GM19025 (cell line): ENCODE measurements around the gene ATXN2.
"Not testable (repeated sequence)": the region's sequence is repeated elsewhere in the genome, so short reads cannot be mapped to it uniquely, and the experiment has no call there.

ENCODE experiments used
- ATAC-seq: cut with Tn5 transposase; IDR thresholded peaks from one replicate; pipeline ENCODE4 v1.9.1; 2021; ENCODE audit warnings: mild to moderate bottlenecking, low read depth, moderate library complexity; ENCODE audit not compliant: unreplicated experiment

The ATXN2 gene

DNA sequence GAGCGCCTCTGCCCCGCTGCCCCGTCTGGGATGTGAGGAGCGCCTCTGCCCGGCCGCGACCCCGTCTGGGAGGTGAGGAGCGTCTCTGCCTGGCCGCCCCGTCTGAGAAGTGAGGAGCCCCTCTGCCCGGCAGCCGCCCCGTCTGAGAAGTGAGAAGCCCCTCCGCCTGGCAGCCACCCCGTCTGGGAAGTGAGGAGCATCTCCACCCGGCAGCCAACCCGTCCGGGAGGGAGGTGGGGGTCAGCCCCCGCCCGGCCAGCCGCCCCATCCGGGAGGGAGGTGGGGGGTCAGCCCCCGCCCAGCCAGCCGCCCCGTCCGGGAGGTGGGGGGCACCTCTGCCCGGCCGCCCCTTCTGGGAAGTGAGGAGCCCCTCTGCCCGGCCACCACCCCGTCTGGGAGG is 91.9 kb downstream of the ATXN2 start:
- ATAC-seq, result not testable (repeated sequence)

DNA sequence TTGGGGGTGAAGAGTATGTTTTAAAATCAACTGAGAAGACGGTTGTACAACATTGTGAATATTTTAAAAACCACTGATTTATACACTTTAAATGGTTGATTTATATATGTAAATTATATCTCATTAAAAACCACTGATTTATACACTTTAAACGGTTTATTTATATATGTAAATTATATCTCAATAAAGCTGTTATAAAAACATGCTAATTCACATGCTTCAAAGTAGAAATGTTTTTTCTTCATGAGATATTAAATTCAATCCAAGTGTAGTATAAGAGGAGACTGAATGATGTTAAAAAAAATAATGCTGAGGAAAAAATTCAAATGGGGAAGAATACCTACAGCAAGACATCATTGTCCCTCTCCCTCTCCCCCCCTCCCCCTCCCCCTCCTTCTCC is 92.9 kb downstream of the ATXN2 start:
- no peak for ATAC-seq

DNA sequence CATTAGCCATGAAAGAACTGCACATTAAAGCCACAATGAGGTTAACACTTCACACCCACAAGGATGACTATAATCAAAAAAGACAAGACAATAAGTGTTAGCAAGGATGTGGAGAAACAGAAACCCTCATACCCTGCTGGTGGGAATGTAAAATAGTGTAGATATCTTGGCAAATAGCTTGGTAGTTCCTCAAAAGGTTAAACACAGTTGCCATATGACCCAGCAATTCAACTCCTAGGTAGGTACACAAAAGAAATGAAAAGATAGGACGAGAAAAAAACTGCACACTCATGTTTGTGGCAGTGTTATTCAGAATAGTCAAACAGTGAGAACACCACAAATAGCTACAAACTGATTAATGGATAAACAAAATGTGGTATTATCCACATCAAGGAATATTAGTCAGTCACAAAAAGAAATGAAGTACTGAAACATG is 93.5 kb downstream of the ATXN2 start:
- no peak for ATAC-seq

DNA sequence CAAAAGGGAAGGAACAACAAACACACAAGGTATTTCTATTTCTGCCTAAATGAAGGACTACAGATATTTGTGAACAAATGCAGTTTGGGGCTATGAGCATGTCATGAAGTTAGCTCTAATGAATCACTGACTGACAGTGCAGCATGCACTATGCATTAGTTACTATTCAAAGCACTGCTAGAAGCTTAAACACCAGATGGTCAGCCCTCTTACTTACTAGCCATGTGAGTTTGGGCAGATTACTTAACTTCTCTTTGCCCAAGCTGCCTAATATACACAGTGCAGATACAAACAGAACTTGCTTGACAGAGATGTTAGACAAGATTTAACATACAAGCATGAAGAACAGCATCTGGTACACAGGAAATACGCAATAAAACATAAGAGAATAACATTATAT is 96.0 kb downstream of the ATXN2 start:
- ATAC-seq, result no peak

DNA sequence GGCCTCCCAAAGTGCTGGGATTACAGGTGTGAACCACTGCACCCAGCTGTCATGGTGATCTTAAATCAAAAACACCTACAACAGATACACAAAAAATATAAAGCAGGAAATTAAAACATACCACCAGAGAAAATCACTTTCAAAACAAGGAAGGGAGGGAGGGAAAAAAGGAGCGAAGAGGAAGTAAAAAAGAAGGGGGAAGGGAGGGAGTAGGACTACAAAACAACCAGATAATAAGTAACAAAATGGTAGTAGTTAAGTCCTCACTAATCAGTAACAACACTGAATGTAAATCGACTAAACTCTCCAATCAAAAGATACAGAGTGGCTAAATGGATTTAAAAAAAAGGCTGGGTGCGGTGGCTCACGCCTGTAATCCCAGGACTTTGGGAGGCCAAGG is 104.4 kb downstream of the ATXN2 start:
- no peak for ATAC-seq

DNA sequence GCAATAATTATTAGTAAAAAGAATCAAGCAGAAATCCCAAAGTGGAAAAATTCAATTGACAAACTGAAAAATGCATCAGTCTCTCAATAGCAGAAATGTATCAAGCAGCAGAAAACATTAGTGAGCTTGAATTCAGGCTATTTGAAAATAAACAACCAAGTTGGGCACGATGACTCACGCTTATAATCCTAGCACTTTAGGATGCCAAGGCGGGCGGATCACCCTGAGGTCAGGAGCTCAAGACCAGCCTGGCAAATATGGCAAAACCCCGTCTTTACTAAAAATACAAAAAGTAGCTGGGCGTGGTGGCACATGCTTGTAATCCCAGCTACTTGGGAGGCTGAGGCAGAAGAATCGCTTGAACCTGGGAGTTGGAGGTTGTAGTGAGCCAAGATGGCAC is 106.1 kb downstream of the ATXN2 start:
- not testable (repeated sequence) for ATAC-seq

DNA sequence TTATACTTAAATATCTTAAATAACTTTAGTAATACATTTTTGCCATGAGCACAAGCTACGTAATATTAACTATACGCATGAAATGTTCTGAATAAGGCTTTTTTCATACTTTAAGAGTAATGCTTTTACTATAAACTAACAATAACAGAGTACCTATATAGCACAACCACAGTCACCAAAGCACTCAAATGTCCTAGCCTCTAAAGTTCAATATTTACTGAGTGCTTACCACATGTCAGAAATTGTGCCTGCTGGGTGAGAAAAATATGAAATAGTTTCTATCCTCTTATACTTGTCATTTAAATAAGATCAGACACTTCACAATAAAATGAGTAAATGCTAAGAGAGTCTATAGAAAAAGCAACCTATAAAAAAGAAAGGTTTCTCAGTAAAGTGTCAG is 110.3 kb downstream of the ATXN2 start:
- no peak for ATAC-seq

DNA sequence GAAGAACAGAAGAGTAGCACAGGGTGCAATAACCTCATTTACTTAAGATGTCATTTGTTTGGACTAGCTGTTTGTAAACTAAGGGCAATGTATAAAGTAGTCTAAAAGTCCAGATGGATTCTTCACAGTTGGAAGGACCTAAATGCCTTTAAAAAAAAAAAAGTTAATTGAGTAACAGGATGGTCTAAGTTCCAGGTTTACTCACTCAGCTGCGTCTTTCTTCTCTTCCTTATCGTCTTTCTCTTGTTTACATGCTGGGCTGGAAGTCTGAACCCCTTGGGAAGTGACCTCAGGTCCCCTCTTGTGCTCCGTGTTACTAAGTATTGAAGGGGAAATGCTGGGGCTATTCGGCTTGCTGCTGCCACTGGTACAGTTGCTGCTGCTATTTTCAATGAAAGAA is 110.8 kb downstream of the ATXN2 start:
- ATAC-seq, result no peak

DNA sequence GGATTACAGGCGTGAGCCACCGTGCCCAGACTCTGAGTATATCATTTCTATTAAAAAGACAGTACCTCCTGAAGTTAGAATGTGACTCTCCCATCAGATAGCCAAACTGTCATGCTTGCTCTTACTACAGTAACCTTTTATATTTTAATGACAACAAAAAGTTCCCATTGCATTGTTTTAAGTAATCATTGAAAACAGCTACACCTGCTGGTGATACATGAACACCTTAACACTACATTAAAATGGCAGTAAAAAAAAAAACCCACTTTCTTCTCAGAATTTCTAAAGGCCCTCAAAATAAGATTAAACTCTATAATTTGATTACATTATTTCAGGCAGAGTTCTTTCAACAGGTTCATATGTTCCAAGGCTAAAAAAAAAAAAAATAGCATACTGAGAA is 116.7 kb downstream of the ATXN2 start:
- ATAC-seq, result no peak

DNA sequence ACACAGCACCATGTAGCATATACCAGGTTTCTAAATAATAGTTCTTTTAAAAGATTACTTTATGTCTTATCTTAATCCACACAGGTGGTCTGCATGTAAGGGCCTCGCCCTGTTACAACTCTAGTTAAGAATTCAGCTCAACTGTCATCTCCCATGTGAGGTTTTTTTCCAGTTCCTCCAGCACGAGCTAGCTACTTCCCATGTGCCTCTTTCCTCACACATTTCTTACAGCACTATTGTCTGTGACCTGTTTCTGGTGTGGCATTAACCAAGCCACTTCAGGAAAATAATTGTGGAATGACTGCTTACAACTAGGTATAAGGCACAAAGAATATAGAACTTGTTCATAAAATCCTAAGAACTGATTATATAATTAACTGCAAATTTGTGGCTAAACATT is 127.9 kb downstream of the ATXN2 start:
- ATAC-seq, result no peak

DNA sequence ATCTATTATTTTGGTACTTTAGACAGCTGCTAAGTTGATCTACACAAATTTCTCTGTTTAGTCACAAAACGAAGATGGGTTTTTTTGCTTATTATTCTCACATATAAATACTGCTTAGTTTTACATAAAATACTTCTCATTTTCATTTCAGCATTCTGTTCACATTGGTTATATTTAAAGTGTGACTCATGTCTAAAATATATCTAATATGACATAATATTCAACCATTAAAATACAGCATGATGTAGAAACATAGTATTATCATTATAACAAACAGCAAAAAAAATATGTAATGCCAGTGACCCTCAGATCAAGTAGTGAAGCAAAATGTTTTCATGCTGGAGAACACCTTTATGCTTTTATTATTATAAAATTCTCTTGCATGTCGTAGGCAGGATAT is 129.7 kb downstream of the ATXN2 start:
- ATAC-seq, result no peak

DNA sequence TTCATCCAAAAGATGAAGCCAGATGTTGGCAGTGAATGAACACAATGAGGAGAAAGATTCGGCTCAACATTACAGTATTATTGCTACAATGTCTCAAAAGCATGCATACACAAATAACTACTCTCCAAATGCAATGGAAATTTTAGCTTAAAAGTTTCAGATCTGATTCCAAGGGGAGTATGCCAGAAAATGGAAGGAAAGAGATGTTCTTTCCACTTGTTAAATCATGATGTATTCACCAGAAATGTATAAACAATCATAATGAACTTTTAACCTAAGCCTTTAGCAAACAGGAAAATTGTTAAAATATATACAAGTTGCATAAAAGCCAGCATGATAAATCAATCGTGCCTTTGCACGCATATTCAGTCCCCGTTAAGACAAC is 131.3 kb downstream of the ATXN2 start:
- ATAC-seq, result no peak

DNA sequence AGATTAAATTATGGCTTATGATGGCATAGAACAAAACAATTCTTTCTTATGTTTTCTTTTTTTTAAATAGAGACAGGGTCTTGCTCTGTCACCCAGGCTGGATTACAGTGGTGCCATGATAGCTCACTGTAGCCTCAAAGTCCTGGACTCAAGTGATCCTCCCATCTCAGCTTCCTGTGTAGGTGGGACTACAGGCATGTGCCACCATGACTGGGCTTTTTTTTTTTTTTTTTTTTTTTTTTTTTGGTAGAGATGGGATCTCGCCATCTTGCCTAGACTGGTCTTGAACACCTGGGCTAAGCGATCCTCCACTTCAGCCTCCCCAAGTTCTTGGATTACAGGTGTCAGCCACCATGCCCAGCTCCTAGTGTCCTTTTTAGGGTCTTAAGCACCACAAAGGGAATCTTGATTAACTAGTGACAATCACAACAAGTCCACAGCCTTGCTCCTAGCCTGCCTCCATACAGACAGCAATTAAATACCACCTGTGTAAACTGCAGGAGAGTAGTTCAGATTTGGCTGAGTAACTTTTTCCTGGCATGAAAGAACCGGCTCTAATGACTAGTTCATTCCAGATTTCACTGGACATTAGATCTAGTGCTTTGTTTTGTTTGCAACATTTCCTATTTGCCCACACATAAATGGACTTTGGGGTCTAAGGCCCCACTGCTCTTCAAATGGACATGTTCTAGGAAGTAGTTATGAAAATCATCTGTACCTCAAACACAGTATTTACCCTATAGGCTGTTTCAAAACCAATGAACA is 131.8 kb downstream of the ATXN2 start:
- ATAC-seq, result no peak

DNA sequence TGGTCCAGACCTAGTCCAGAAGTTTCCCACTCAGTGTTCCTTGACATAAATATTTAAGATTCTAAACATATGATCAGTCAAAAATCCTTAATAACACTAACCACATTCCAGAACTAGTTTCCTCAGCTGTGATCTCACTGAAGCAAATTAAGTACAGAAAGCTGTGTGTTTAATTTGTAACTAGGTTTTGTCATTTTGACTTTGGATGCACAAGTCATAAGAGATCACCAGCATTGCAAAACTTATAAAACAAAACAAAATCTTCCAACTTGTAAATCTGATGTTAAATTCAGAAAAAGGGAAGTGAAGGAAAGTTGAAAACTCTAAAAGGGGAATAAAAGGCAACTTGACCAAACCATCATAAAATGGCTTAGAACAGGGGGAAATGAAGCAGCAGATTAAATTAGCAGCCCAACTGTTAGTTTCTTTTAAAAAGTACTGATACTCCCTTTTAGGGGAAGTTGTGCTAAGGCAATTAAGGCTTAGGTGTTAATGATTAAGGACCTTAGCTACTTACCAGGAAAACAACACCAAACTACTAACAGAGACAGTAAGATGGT is 136.8 kb downstream of the ATXN2 start:
- no peak for ATAC-seq

DNA sequence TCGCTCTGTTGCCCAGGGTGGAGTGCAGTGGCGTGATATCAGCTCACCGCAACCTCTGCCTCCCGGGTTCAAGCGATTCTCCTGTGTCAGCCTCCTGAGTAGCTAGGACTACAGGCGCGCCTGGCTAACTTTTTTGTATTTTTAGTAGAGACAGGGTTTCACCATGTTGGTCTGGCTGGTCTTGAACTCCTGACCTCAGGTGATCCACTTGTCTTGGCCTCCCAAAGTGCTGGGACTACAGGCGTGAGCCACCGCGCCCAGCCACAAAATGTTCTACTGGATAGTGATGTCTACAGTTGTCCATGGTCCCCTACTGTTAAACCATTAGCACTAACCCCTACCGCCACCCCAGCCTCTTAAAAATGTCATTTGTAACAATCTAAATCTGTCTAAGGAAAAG is 139.0 kb downstream of the ATXN2 start:
- not testable (repeated sequence) for ATAC-seq

DNA sequence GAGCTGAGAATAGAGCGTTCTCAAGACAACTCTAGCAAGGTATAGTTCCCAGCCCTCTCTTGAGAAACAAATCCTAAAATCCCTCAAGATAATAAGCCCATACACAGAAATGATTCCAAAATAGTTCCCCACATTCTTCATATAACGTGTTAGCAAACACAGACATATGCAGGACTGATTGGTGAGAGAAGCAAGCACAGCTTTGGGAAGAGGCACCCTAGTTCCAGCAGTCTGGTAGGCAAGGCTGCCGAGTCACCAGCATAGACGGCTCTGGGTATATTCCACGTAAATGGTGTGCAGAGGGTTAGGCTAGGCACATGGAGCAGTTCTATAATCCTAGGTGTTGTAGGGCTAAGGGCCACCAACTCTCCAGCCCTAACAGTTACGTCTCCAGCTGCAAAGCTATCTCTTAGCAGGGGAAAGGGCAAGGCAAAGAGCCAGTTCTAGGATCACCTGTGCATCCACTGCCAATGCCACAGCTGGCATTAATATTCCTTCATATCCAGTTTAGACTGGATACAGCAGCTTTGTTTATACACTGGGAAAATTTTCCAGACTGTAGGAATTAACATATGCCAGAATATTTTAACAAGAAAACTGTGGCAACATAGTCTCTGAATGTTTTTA is 140.5 kb downstream of the ATXN2 start:
- ATAC-seq, result no peak

DNA sequence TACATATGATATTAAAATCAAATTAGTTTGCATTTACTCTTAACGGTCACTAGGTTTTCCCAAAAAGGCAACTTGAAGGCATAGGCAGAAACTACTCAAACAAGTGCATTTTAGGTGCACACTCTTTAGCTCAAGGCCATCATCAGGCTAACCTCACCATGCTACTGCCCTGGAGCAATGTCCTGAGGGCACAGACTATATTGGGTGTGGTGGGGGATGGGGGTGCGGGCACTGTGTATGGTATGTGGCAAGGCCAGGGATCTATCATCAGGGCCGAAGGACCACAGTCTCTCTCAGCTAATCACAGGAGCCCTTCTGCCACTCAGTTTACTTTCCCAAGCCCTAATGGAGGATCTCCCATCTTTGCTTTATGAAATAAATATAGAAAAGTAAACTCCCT is 141.5 kb downstream of the ATXN2 start:
- ATAC-seq, result no peak

DNA sequence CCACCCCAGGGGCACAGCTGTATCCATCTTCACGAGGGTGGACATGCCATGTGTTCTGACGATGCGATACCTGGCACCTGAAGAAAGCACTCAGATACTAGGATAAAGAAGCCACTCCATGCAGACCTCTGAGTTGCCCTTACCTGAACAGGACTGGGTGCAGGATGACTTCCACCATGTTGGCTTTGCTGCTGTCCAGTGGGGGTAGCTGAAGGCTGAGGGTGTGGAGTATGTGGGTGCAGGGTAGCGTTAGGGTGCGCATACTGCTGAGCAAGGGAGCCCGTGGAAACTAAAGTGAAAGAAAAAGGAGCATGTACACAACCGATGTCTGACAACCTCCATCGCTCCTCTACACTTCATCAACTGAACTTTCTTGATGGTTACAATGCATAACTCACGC is 142.0 kb downstream of the ATXN2 start:
- ATAC-seq, result no peak

DNA sequence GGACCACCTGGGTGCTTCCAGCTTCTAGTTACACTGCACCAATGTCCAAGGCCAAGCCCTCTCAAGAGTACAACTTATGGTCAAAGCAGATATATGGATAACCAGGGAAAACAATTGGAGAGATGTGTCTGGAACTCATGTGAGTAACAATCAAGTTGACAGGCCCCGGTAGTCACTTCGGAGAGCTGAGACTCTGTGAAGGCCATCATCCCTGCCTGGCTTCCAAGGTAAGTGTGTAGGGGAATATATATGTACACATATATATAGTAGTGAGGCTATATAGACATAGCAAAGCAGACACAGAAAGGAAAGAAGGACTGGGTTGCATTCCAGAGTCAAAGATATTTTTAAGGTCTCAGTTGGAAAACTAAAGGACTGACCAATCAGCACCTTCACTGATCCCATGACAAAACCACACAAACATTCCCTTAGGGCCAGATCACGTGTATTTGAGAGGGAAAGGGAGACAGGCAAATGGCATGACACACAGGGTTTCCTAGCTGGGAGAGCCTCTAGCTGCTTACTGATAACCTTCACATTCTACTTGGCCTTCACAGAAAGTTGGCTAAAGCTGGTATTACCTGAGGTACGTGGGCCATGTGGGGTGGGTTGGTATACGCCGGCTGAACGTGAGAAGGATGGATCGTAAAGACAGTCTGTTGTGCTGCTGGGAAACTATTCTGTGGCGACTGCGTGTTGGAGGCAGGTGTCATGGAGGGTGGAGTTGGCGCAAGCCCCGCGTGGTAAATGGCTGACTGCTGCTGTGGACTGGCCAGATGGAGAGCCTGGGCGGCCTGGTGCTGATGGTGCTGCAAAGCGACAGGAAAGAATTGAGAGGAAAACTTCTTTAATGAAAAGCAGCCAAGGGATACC is 143.4 kb downstream of the ATXN2 start:
- no peak for ATAC-seq

DNA sequence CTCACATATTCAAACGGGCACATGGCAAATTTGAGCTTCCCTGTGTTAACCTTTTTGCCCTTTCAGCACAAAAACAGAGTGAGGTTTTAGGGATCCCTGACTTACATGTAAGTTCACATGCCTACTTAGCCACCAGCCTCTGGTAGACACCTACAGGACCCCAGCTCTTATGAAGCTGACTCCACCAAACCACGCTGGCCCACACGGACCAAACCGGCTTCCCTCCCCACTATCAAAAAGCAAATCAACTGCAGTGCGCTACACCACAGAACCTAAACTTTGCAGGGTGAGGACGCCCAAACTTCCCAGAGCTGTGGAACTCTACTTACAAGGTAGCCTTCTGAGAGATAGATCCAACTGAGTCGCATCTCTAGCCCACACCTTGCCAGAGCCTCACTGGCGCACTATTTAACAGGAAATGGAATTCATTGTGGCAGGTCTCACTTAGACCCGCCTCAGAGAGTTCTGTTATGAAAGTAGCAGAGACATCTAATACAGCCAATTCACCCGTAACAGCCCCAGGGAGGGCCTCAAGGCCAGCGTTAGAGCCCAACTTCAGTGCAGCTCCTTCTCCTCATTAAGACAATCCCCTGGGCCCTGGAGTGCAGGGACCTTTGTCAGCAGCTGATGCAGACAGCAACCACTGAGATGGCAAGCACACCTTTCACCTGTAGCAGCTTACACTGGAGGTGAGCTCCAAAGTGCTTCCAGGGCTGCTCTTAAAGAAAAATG is 144.2 kb downstream of the ATXN2 start:
- no peak for ATAC-seq
